Breast epithelium (tissue), 4 donors: ENCODE measurements around the gene BDKRB1. TPM values are rescaled to one million over a fixed set of nuclear protein-coding genes. Genes with fewer than 3 reads are reported as not detected.

Experiments
- DNase-seq, 2 donors: peaks; one replicate each; pipeline ENCODE4 v3.0.0-alpha.2; 2019; ENCODE audit warnings: low spot score in 2 of 2
- H3K27ac ChIP-seq, 2 donors: fragments of 200-600 bp; sonication (generic) in 1 of 2; one replicate each; pipeline ENCODE4 v1.5.1; 2016 to 2019; ENCODE audit warnings: mild to moderate bottlenecking in 1 of 2
- H3K27me3 ChIP-seq, 2 donors: fragments of 200-600 bp; sonication (generic) in 1 of 2; one replicate each; pipeline versions ENCODE4 v1.5.1 to v1.6.0; 2017 to 2019; ENCODE audit warnings: control low read depth in 1 of 2, mild to moderate bottlenecking in 1 of 2
- H3K36me3 ChIP-seq: fragments of 200-600 bp; one replicate; pipeline ENCODE4 v1.5.1; 2019
- H3K4me1 ChIP-seq, 2 donors: fragments of 200-600 bp; sonication (generic); one replicate each; pipeline ENCODE4 v1.5.1; 2016 to 2019; ENCODE audit warnings: control low read depth in 1 of 2
- H3K4me3 ChIP-seq, 3 donors: fragments of 200-600 bp; sonication (generic); 1 replicate in 2 of 3; 2 replicates in 1 of 3; pipeline ENCODE4 v1.5.1; 2016 to 2019; ENCODE audit warnings: mild to moderate bottlenecking in 3 of 3, moderate library complexity in 2 of 3
- H3K9me3 ChIP-seq, 2 donors: fragments of 200-600 bp; sonication (generic) in 1 of 2; one replicate each; pipeline ENCODE4 v1.5.1; 2016 to 2019; ENCODE audit warnings: control low read depth in 1 of 2
- CTCF ChIP-seq, 3 donors: fragments of 450-650 bp; IDR thresholded peaks; one replicate each; pipeline ENCODE4 v1.5.1; 2016 to 2017; ENCODE audit warnings: antibody characterized with exemption in 3 of 3, mild to moderate bottlenecking in 3 of 3, moderate library complexity in 3 of 3
- POLR2A ChIP-seq: fragments of 450-650 bp; IDR thresholded peaks from one replicate; pipeline ENCODE4 v1.6.1; 2016; ENCODE audit warnings: antibody characterized with exemption, mild to moderate bottlenecking, moderate library complexity
- POLR2AphosphoS5 ChIP-seq, 3 donors: sonication (generic); formaldehyde crosslinking; IDR thresholded peaks; one replicate each; pipeline ENCODE4 v1.6.1; 2017; ENCODE audit warnings: antibody characterized with exemption in 3 of 3
- intact Hi-C: fragments of 100-400 bp; cut with DNase I; formaldehyde crosslinking; loops from one replicate; pipeline ENCODE4 v1.15.1; 2023; ENCODE audit warnings: low total_unique reads
- total RNA-seq, 3 donors: library from RNA; depleted of rRNA; stranded (reverse); fragments of >200 nt; gene quantifications; one replicate each; pipeline ENCODE4 v1.1.0, GENCODE V29; 2016

The BDKRB1 gene
- total RNA-seq, 3 donors from 2014 or later: 5.9 TPM; not detected in 2

GRCh38 chr14:96284430-96284829 lies 28.4 kb downstream of the BDKRB1 start:
- DNase-seq: no peak
- H3K4me3 ChIP-seq: no peak overlapping the region
- no peak overlapping the region for H3K27ac ChIP-seq
- TF ChIP-seq POLR2AphosphoS5 (IDR thresholded peaks at IDR 0.05) (no peak), CTCF (IDR thresholded peaks at IDR 0.05) (no peak), POLR2A (no peak)
- H3K9me3 ChIP-seq: no peaks in the 10 kb centered on the region
- H3K36me3 ChIP-seq: no peaks in the 10 kb centered on the region
- no peaks in the 10 kb centered on the region for H3K27me3 ChIP-seq
- intact Hi-C loops: no loop called here
- H3K4me1 ChIP-seq: no peaks in the 10 kb centered on the region

GRCh38 chr14:96285667-96286066 lies 29.7 kb downstream of the BDKRB1 start:
- intact Hi-C loops: loop anchor here (5.0 kb wide), 1 partner anchor 1843 kb away; no protein-coding TSS in a partner anchor
- Histone ChIP-seq H3K27me3 (no peaks in the 10 kb centered on the region), H3K4me1 (no peaks in the 10 kb centered on the region), H3K36me3 (no peaks in the 10 kb centered on the region), H3K4me3 (no peak overlapping the region), H3K9me3 (no peaks in the 10 kb centered on the region), H3K27ac (no peak overlapping the region)
- DNase-seq: no peak
- no peak for TF ChIP-seq CTCF (IDR thresholded peaks at IDR 0.05)
- no peak for TF ChIP-seq POLR2AphosphoS5 (IDR thresholded peaks at IDR 0.05)
- TF ChIP-seq POLR2A: no peak

- intact Hi-C loops: loop anchor here (5.0 kb wide), 1 partner anchor 1844 kb away; no protein-coding TSS in a partner anchor
- Histone ChIP-seq H3K4me1 (no peaks in the 10 kb centered on the region), H3K9me3 (no peaks in the 10 kb centered on the region), H3K36me3 (no peaks in the 10 kb centered on the region), H3K27me3 (no peaks in the 10 kb centered on the region), H3K27ac (no peak overlapping the region), H3K4me3 (no peak overlapping the region)
- no peak for DNase-seq
- TF ChIP-seq POLR2A (no peak), CTCF (IDR thresholded peaks at IDR 0.05) (no peak), POLR2AphosphoS5 (IDR thresholded peaks at IDR 0.05) (no peak)
These were observed 30.2 kb downstream of the BDKRB1 start for GRCh38 chr14:96286251-96286650.

GRCh38 chr14:96287856-96288255 lies 31.8 kb downstream of the BDKRB1 start:
- Histone ChIP-seq H3K27me3 (no peaks in the 10 kb centered on the region), H3K4me3 (no peak overlapping the region), H3K9me3 (no peaks in the 10 kb centered on the region), H3K36me3 (no peaks in the 10 kb centered on the region), H3K27ac (no peak overlapping the region), H3K4me1 (no peaks in the 10 kb centered on the region)
- DNase-seq: no peak
- intact Hi-C loops: loop anchor here (5.0 kb wide), 1 partner anchor 1846 kb away; no protein-coding TSS in a partner anchor
- no peak for TF ChIP-seq POLR2A
- no peak for TF ChIP-seq CTCF (IDR thresholded peaks at IDR 0.05)
- no peak for TF ChIP-seq POLR2AphosphoS5 (IDR thresholded peaks at IDR 0.05)

- intact Hi-C loops: no loop called here
- DNase-seq: no peak
- no peaks in the 10 kb centered on the region for H3K36me3 ChIP-seq
These were observed 38.2 kb downstream of the BDKRB1 start for GRCh38 chr14:96294246-96294645.

More at GRCh38 chr14:96294246-96294645, 38.2 kb downstream of the BDKRB1 start:
- no peak overlapping the region for H3K27ac ChIP-seq
- no peak overlapping the region for H3K4me3 ChIP-seq
- H3K4me1 ChIP-seq: no peaks in the 10 kb centered on the region
- no peaks in the 10 kb centered on the region for H3K27me3 ChIP-seq
- no peaks in the 10 kb centered on the region for H3K9me3 ChIP-seq
- TF ChIP-seq POLR2A (no peak), CTCF (IDR thresholded peaks at IDR 0.05) (no peak), POLR2AphosphoS5 (IDR thresholded peaks at IDR 0.05) (no peak)
